Ishikawa (cell line): Measurements from ENCODE around the gene TNFSF10.

Experiments
- EGR1 ChIP-seq: IDR thresholded peaks from 2 replicates; pipeline ENCODE4 v1.6.1; 2012
- EP300 ChIP-seq: IDR thresholded peaks from 2 replicates; pipeline ENCODE4 v1.6.1; 2012; ENCODE audit warnings: borderline replicate concordance
- TAF1 ChIP-seq: IDR thresholded peaks from 2 replicates; pipeline ENCODE4 v1.6.1; 2012; ENCODE audit warnings: low read depth, mild to moderate bottlenecking
- TEAD4 ChIP-seq: IDR thresholded peaks from 2 replicates; pipeline ENCODE4 v1.6.1; 2012

- TF ChIP-seq TEAD4 (no peak), EP300 (no peak), EGR1 (no peak), TAF1 (no peak)
Observed at GRCh38 chr3:172546628-172547214, 23.5 kb upstream of the TNFSF10 start.
